Adipocyte (in vitro differentiated cells): ENCODE results near the gene NFAM1.

Experiments
- DNase-seq: peaks from one replicate; pipeline ENCODE4 v3.0.0-alpha.2; 2015; ENCODE audit warnings: low read depth
- H3K27me3 ChIP-seq: replicated peaks from 2 replicates; pipeline ENCODE4 v1.7.0; 2013; ENCODE audit warnings: mild to moderate bottlenecking, low read length, moderate library complexity; ENCODE audit not compliant: control insufficient read depth, insufficient read depth
- H3K36me3 ChIP-seq: 2 replicates; pipeline ENCODE4 v1.7.0; 2013; ENCODE audit warnings: low read length, mild to moderate bottlenecking, moderate library complexity; ENCODE audit not compliant: control insufficient read depth, insufficient read depth, severe bottlenecking
- H3K4me1 ChIP-seq: 2 replicates; pipeline ENCODE4 v1.7.0; 2013; ENCODE audit warnings: mild to moderate bottlenecking, low read length, moderate library complexity; ENCODE audit not compliant: control insufficient read depth, insufficient read depth
- H3K4me3 ChIP-seq: 2 replicates; pipeline ENCODE4 v1.7.0; 2013; ENCODE audit warnings: mild to moderate bottlenecking, low read length, moderate library complexity
- H3K9ac ChIP-seq: 2 replicates; pipeline ENCODE4 v1.7.0; 2013; ENCODE audit warnings: mild to moderate bottlenecking, low read length, moderate library complexity
- H3K9me3 ChIP-seq: 2 replicates; pipeline ENCODE4 v1.7.0; 2013; ENCODE audit warnings: mild to moderate bottlenecking, low read length, moderate library complexity; ENCODE audit not compliant: control insufficient read depth

Gene NFAM1

GRCh38 chr22:42452916-42453315 is 20.7 kb upstream of the NFAM1 start:
- no peak for DNase-seq

GRCh38 chr22:42452456-42452855 is 20.3 kb upstream of the NFAM1 start:
- no peaks in the 10 kb centered on the region for H3K9me3 ChIP-seq
- no peak for DNase-seq
- H3K4me3 ChIP-seq = no peak overlapping the region
- peaks cover 38% of the 10 kb centered on the region for H3K27me3 ChIP-seq
- H3K36me3 ChIP-seq = no peaks in the 10 kb centered on the region
- H3K9ac ChIP-seq = no peak overlapping the region
- H3K4me1 ChIP-seq = no peaks in the 10 kb centered on the region

More at GRCh38 chr22:42452916-42453315, 20.7 kb upstream of the NFAM1 start:
- no peak overlapping the region for H3K4me3 ChIP-seq
- no peaks in the 10 kb centered on the region for H3K36me3 ChIP-seq
- H3K27me3 ChIP-seq = peaks cover 42% of the 10 kb centered on the region
- H3K9me3 ChIP-seq = no peaks in the 10 kb centered on the region
- H3K4me1 ChIP-seq = no peaks in the 10 kb centered on the region
- no peak overlapping the region for H3K9ac ChIP-seq

DNA sequence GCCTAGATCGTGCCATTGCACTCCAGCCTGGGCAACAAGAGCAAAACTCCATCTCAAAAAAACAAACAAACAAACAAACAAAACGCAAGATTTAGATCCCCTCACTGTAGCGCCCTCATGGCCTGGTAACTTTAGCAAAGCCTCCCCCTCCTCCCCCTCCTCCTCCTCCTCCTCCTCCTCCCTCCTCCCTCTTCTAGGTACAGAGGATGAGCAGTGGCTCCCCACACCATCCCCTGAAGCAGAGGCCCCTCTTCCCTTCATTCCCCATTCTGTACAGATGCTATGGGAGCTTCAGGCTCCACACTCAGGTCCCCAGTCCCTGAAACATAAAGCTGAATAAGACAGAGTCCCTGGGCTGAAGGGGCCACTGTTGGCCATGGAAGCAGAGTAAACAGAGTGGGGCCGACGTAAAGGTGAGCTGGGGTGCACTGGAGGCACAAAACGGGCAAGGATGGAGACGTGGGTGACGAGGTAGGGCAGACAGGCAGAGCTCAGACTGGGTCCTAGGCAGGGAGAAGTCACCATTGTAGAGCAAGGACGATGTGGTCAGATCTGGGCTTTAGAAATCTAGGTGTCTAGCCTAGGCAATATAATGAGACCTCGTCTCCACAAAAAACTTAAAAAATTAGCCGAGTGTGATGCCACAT is 19.4 kb upstream of the NFAM1 start:
- no peaks in the 10 kb centered on the region for H3K4me1 ChIP-seq
- no peak overlapping the region for H3K4me3 ChIP-seq
- no peak for DNase-seq
- H3K27me3 ChIP-seq = peaks cover 33% of the 10 kb centered on the region
- no peak overlapping the region for H3K9ac ChIP-seq
- H3K36me3 ChIP-seq = no peaks in the 10 kb centered on the region
- peaks cover 3% of the 10 kb centered on the region for H3K9me3 ChIP-seq

GRCh38 chr22:42450862-42451261 is 18.7 kb upstream of the NFAM1 start:
- no peak overlapping the region for H3K9ac ChIP-seq
- H3K27me3 ChIP-seq = peaks cover 25% of the 10 kb centered on the region
- no peak overlapping the region for H3K4me3 ChIP-seq
- H3K36me3 ChIP-seq = no peaks in the 10 kb centered on the region
- DNase-seq = no peak
- peaks cover 3% of the 10 kb centered on the region for H3K9me3 ChIP-seq
- no peaks in the 10 kb centered on the region for H3K4me1 ChIP-seq

DNA sequence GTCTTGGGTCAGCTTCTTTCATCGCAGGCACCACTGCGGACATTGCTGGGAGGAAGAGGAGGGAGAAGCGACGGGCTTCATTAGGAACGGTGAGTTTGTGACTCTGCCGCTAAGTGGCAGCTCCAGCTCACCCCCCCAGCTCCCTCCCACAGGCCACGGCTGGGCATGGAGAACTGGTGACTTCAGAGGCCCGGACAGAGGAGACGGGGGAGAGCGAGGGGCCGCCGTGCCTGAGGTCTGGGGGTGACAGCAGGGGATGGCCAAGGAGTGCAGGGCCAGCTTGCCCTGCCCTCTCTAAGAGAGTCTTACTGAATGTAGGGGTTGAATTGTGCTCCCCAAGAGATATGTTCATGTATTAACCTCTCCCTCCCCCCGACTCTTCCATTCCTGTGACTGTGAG is 13.9 kb upstream of the NFAM1 start:
- no peaks in the 10 kb centered on the region for H3K36me3 ChIP-seq
- H3K4me1 ChIP-seq = peaks cover 24% of the 10 kb centered on the region
- no peak overlapping the region for H3K9ac ChIP-seq
- peaks cover 7% of the 10 kb centered on the region for H3K27me3 ChIP-seq
- no peak for DNase-seq
- no peak overlapping the region for H3K4me3 ChIP-seq
- H3K9me3 ChIP-seq = peaks cover 3% of the 10 kb centered on the region

DNA sequence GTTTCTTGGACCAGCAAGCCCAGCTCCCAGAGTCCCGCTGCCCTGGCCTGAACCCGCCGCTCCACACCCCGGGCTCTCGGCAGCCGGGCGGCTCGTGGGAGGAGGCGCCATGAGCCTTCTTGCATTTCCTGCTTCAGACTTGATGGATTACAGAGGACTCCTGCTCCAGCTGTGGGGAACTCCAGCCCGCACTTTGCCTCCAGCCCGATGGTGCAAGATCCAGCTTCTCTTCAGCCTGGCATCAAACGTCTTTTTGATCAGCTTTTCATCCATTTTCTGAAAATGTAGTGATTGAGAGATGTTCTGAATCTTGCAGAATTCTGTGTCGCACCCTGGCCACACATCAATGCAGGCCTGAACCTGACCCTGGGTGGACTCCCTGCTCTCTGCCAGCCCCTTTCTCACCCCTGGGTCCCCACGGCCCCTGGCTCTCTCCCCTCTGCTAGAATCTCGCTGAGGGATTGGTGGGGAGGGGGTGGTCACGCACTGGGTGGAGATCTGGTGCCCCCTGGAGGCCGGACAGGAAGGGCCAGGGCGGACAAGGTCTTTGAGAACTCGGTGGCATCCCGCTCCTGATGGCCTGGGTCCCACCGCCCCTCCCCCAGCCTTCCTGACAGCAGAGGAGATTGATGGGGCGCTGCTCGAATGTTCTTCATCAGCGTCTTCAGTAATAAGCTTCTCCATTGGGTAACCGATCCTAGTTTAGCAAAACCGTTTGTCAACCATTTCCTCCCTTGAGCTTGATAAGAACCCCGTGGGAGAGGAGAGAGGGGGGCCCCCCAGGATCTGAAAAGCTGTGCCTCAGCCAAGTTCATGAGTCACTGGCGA is 12.1 kb upstream of the NFAM1 start:
- Histone ChIP-seq H3K27me3 (peaks cover 4% of the 10 kb centered on the region), H3K9me3 (peaks cover 3% of the 10 kb centered on the region), H3K4me3 (peak overlapping the region; percentile 77), H3K36me3 (no peaks in the 10 kb centered on the region), H3K9ac (peak overlapping the region; percentile 74), H3K4me1 (peaks cover 30% of the 10 kb centered on the region)
- DNase-seq = peak; percentile 92

DNA sequence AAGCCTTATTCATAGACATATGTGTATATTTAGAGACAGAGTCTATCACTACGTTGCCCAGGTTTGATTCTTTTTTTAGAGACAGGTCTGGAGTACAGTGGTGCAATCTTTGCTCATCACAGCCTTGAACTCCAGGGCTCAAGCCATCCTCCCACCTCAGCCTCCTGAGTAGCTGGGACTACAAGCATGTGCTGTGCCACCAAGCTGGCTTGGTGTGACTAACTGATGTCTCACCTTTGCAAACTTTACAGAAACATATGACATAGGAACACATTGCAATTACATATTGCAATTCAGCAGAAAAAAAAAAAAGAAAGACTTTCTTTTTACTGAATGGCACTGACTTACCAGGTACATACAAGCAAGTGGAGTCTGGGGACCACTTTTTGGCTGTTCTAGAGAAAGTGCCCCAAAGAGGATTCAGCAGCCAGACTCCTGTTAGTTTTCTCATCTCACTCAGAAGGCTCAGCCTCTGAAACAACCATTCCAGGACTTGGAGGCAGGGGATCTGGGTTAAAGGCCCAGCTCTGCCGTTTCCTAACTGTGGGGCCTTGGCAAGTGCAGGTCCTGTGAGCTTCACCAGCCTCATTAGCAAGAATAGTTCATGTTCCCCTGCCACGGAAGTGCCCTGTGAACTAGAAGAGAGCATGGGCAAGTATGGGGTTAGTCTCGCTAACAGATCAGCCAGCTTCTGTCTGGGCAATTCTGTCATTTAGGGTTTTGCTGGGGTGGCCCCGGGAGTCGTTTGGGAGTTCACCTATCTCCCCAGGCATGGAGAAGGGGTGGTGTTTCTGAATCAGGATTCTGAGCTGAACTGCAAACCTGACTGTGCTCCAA is 11.3 kb upstream of the NFAM1 start:
- H3K4me3 ChIP-seq = peak overlapping the region; percentile 77
- H3K36me3 ChIP-seq = no peaks in the 10 kb centered on the region
- no peaks in the 10 kb centered on the region for H3K27me3 ChIP-seq
- DNase-seq = no peak
- peak overlapping the region; percentile 74 for H3K9ac ChIP-seq
- peaks cover 30% of the 10 kb centered on the region for H3K4me1 ChIP-seq
- peaks cover 3% of the 10 kb centered on the region for H3K9me3 ChIP-seq

- H3K36me3 ChIP-seq = no peaks in the 10 kb centered on the region
- peaks cover 3% of the 10 kb centered on the region for H3K9me3 ChIP-seq
- DNase-seq = no peak
- H3K4me3 ChIP-seq = no peak overlapping the region
- peaks cover 34% of the 10 kb centered on the region for H3K4me1 ChIP-seq
- H3K9ac ChIP-seq = no peak overlapping the region
- no peaks in the 10 kb centered on the region for H3K27me3 ChIP-seq
These were observed 10.5 kb upstream of the NFAM1 start for GRCh38 chr22:42442748-42443147.

GRCh38 chr22:42440728-42441127 is 8.5 kb upstream of the NFAM1 start:
- no peak overlapping the region for H3K4me3 ChIP-seq
- H3K9me3 ChIP-seq = no peaks in the 10 kb centered on the region
- DNase-seq = no peak
- H3K4me1 ChIP-seq = peaks cover 38% of the 10 kb centered on the region
- no peaks in the 10 kb centered on the region for H3K36me3 ChIP-seq
- peaks cover 10% of the 10 kb centered on the region for H3K27me3 ChIP-seq
- H3K9ac ChIP-seq = no peak overlapping the region

- Histone ChIP-seq H3K4me1 (peaks cover 37% of the 10 kb centered on the region), H3K9me3 (no peaks in the 10 kb centered on the region)
- peak; percentile 42 for DNase-seq
These were observed 7.8 kb upstream of the NFAM1 start for GRCh38 chr22:42439821-42440674.

More at GRCh38 chr22:42439821-42440674, 7.8 kb upstream of the NFAM1 start:
- Histone ChIP-seq H3K36me3 (no peaks in the 10 kb centered on the region), H3K9ac (peak overlapping the region; percentile 4), H3K4me3 (peak overlapping the region; percentile 66), H3K27me3 (peaks cover 10% of the 10 kb centered on the region)
